Measurements from ENCODE around the gene RUBCN.
"Not testable (repeated sequence)": the region's sequence is repeated elsewhere in the genome, so short reads cannot be mapped to it uniquely, and the experiment has no call there.

Gene RUBCN

GRCh38 chr3:197680955-197681521 lies 55.7 kb downstream of the RUBCN start:
- DNase-seq = no peak

GRCh38 chr3:197675951-197676350 lies 60.8 kb downstream of the RUBCN start:
- DNase-seq = no peak

GRCh38 chr3:197675563-197675860 lies 61.2 kb downstream of the RUBCN start:
- no peak for DNase-seq

- no peak for DNase-seq
Measured at GRCh38 chr3:197674741-197675562, 61.8 kb downstream of the RUBCN start.

GRCh38 chr3:197673170-197673569 lies 63.5 kb downstream of the RUBCN start:
- DNase-seq = no peak

GRCh38 chr3:197670361-197670760 lies 66.3 kb downstream of the RUBCN start:
- DNase-seq = no peak

- DNase-seq = no peak
Measured at GRCh38 chr3:197667968-197668367, 68.7 kb downstream of the RUBCN start.

- not testable (repeated sequence) for DNase-seq
Measured at GRCh38 chr3:197667293-197667692, 69.4 kb downstream of the RUBCN start.

- not testable (repeated sequence) for DNase-seq
Measured at GRCh38 chr3:197666221-197666842, 70.4 kb downstream of the RUBCN start.

GRCh38 chr3:197665549-197665948 lies 71.2 kb downstream of the RUBCN start:
- not testable (repeated sequence) for DNase-seq

- DNase-seq = not testable (repeated sequence)
Measured at GRCh38 chr3:197665142-197665491, 71.6 kb downstream of the RUBCN start.

- DNase-seq = not testable (repeated sequence)
Measured at GRCh38 chr3:197664414-197665141, 72.1 kb downstream of the RUBCN start.

GRCh38 chr3:197663367-197664140 lies 73.2 kb downstream of the RUBCN start:
- DNase-seq = not testable (repeated sequence)

- not testable (repeated sequence) for DNase-seq
Measured at GRCh38 chr3:197662352-197662751, 74.4 kb downstream of the RUBCN start.

- not testable (repeated sequence) for DNase-seq
Measured at GRCh38 chr3:197661874-197662273, 74.8 kb downstream of the RUBCN start.

GRCh38 chr3:197661234-197661834 lies 75.4 kb downstream of the RUBCN start:
- DNase-seq = not testable (repeated sequence)

GRCh38 chr3:197659701-197660100 lies 77.0 kb downstream of the RUBCN start:
- not testable (repeated sequence) for DNase-seq

GRCh38 chr3:197659144-197659543 lies 77.6 kb downstream of the RUBCN start:
- not testable (repeated sequence) for DNase-seq

- DNase-seq = not testable (repeated sequence)
Measured at GRCh38 chr3:197658706-197659105, 78.0 kb downstream of the RUBCN start.

- DNase-seq = not testable (repeated sequence)
Measured at GRCh38 chr3:197657541-197658292, 79.0 kb downstream of the RUBCN start.

GRCh38 chr3:197656960-197657359 lies 79.7 kb downstream of the RUBCN start:
- not testable (repeated sequence) for DNase-seq

All from NCI-H1930 (cell line).